Smooth muscle cell (in vitro differentiated cells): ENCODE data around the gene MYBBP1A. TPM values are rescaled to one million over a fixed set of nuclear protein-coding genes. Genes with fewer than 3 reads are reported as not detected.

ENCODE experiments used
- DNase-seq: peaks from one replicate; lab custom pipeline; 2025; ENCODE audit not compliant: unreplicated experiment; lab: John Stamatoyannopoulos, UW
- H2AFZ ChIP-seq: fragments of 200-600 bp; sonication (generic); 2 replicates; pipeline ENCODE4 v1.6.0; 2016; ENCODE audit warnings: antibody characterized with exemption, low read depth, mild to moderate bottlenecking
- H3F3A ChIP-seq: fragments of 200-600 bp; sonication (generic); 2 replicates; pipeline ENCODE4 v1.6.0; 2017; ENCODE audit warnings: antibody characterized with exemption, low read depth
- H3K27ac ChIP-seq: fragments of 200-600 bp; sonication (generic); 2 replicates; pipeline ENCODE4 v1.5.1; 2016; ENCODE audit warnings: low read depth, mild to moderate bottlenecking
- H3K27me3 ChIP-seq: fragments of 200-600 bp; sonication (generic); 2 replicates; pipeline ENCODE4 v1.6.1; 2016; ENCODE audit warnings: low read depth, mild to moderate bottlenecking
- H3K36me3 ChIP-seq: fragments of 200-600 bp; sonication (generic); 2 replicates; pipeline ENCODE4 v1.5.1; 2016; ENCODE audit warnings: low read depth
- H3K4me1 ChIP-seq: fragments of 200-600 bp; sonication (generic); 2 replicates; pipeline ENCODE4 v1.5.1; 2016; ENCODE audit warnings: low read depth
- H3K4me2 ChIP-seq: fragments of 200-600 bp; sonication (generic); 2 replicates; pipeline ENCODE4 v1.6.0; 2016; ENCODE audit warnings: mild to moderate bottlenecking
- H3K4me3 ChIP-seq: fragments of 200-600 bp; sonication (generic); 2 replicates; pipeline ENCODE4 v1.5.1; 2016; ENCODE audit warnings: mild to moderate bottlenecking
- H3K79me2 ChIP-seq: fragments of 200-600 bp; sonication (generic); 2 replicates; pipeline ENCODE4 v1.6.0; 2016; ENCODE audit warnings: low read depth, mild to moderate bottlenecking
- H3K9ac ChIP-seq: fragments of 200-600 bp; sonication (generic); 2 replicates; pipeline ENCODE4 v1.6.0; 2016; ENCODE audit warnings: low read depth
- H3K9me3 ChIP-seq: fragments of 200-600 bp; sonication (generic); replicated peaks from 2 replicates; pipeline ENCODE4 v1.5.1; 2016; ENCODE audit warnings: low read depth
- H4K20me1 ChIP-seq: fragments of 200-600 bp; sonication (generic); 2 replicates; pipeline ENCODE4 v1.6.0; 2016; ENCODE audit warnings: low read depth
- WGBS: methylation state at CpG from one replicate; pipeline ENCODE4 v1.1.7; 2016; ENCODE audit warnings: low lambda C conversion rate; 5-methylcytosine and 5-hydroxymethylcytosine counted together
- polyA plus RNA-seq: library from polyadenylated mRNA; unstranded; fragments of >200 nt; fragmentation: Nextera tagmentation; extraction: Ambion mirVana; gene quantifications from 2 replicates; pipeline ENCODE4 v1.2.1, GENCODE V29; 2016
- total RNA-seq: library from RNA; depleted of rRNA; stranded (reverse); fragments of >200 nt; gene quantifications from 2 replicates; pipeline ENCODE4 v1.2.3, GENCODE V29; 2014
- TF ChIP-seq, protein P1 (sequence below): fragments of 200-600 bp; sonication (generic); IDR thresholded peaks from 2 replicates; pipeline ENCODE4 v1.5.1; 2017; ENCODE audit warnings: borderline replicate concordance, mild to moderate bottlenecking, antibody characterized with exemption; ENCODE audit not compliant: insufficient read depth, poor library complexity, severe bottlenecking

MYBBP1A gene
- total and polyA plus RNA-seq, 2 experiments from 2014 or later, result 18.1 to 33.5 TPM

DNA sequence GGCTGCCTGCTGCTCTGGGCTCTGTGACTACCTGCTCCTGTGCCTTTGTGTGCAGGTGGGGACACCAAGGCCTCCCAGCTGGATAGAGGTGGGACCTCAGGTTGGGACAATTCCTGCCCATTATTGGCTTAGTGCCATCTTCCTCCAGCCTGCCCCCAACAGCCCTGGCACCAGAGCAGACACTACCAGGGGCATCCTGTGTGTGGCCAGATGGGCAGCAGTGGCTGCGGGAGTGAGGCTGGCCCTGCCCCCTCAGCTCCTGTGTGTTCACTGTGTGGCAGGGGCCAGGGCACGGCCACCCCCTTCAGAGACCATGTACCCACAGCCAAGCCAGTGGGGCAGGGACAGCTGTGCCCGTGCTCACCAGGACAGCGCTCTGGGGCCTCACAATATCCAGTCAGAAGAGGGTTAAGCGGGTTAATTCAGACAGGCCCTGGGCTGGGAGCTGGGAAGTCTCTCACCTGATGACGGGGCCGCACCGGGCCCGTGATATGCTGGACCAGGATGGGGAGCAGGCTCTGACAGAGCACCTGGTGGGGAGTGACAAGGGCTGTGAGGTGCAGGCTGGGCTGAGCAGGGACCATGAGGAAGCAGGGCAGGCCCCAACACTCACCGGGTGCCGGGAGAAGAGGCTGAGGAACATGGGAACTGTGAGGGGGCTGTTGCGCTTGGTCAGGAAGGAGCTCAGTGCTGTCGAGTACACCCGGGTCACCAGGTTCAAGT is 13.0 kb downstream of the MYBBP1A start:
- H3F3A ChIP-seq, result no peaks in the 10 kb centered on the region
- H3K4me3 ChIP-seq, result no peak overlapping the region
- no peak overlapping the region for H2AFZ ChIP-seq
- no peaks in the 10 kb centered on the region for H3K36me3 ChIP-seq
- H3K79me2 ChIP-seq, result no peaks in the 10 kb centered on the region
- no peaks in the 10 kb centered on the region for H3K9me3 ChIP-seq
- H3K9ac ChIP-seq, result no peak overlapping the region
- no peaks in the 10 kb centered on the region for H3K27me3 ChIP-seq
- 97% methylated on average over 12 of the region's 14 CpGs for WGBS
- TF ChIP-seq, protein P1, sequence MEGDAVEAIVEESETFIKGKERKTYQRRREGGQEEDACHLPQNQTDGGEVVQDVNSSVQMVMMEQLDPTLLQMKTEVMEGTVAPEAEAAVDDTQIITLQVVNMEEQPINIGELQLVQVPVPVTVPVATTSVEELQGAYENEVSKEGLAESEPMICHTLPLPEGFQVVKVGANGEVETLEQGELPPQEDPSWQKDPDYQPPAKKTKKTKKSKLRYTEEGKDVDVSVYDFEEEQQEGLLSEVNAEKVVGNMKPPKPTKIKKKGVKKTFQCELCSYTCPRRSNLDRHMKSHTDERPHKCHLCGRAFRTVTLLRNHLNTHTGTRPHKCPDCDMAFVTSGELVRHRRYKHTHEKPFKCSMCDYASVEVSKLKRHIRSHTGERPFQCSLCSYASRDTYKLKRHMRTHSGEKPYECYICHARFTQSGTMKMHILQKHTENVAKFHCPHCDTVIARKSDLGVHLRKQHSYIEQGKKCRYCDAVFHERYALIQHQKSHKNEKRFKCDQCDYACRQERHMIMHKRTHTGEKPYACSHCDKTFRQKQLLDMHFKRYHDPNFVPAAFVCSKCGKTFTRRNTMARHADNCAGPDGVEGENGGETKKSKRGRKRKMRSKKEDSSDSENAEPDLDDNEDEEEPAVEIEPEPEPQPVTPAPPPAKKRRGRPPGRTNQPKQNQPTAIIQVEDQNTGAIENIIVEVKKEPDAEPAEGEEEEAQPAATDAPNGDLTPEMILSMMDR, result no peak
- no peak overlapping the region for H3K27ac ChIP-seq
- H3K4me2 ChIP-seq, result no peak overlapping the region
- H4K20me1 ChIP-seq, result peaks cover 3% of the 10 kb centered on the region
- no peak for DNase-seq
- no peaks in the 10 kb centered on the region for H3K4me1 ChIP-seq

- Histone ChIP-seq H4K20me1 (peaks cover 3% of the 10 kb centered on the region), H3K79me2 (no peaks in the 10 kb centered on the region), H3K27me3 (no peaks in the 10 kb centered on the region), H3K4me3 (no peak overlapping the region), H3K9me3 (no peaks in the 10 kb centered on the region), H3K4me1 (peaks cover 4% of the 10 kb centered on the region), H3K9ac (no peak overlapping the region), H3K36me3 (no peaks in the 10 kb centered on the region), H2AFZ (no peak overlapping the region), H3K27ac (no peak overlapping the region), H3K4me2 (no peak overlapping the region), H3F3A (no peaks in the 10 kb centered on the region)
- TF ChIP-seq, protein P1, result no peak
- no peak for DNase-seq
- WGBS, result 97% methylated on average over 29 of the region's 29 CpGs
Observed at GRCh38 chr17:4541328-4542002, 13.7 kb downstream of the MYBBP1A start.

- Histone ChIP-seq H4K20me1 (peaks cover 3% of the 10 kb centered on the region), H3K79me2 (no peaks in the 10 kb centered on the region), H3K27me3 (no peaks in the 10 kb centered on the region), H3K27ac (no peak overlapping the region), H3K4me2 (no peak overlapping the region), H3K4me1 (peaks cover 4% of the 10 kb centered on the region), H3K9ac (no peak overlapping the region), H3K4me3 (no peak overlapping the region), H2AFZ (no peak overlapping the region), H3F3A (no peaks in the 10 kb centered on the region), H3K9me3 (no peaks in the 10 kb centered on the region), H3K36me3 (no peaks in the 10 kb centered on the region)
- WGBS, result 96% methylated on average over 15 of the region's 15 CpGs
- no peak for DNase-seq
- TF ChIP-seq, protein P1, result no peak
Observed at GRCh38 chr17:4540687-4541327, 14.4 kb downstream of the MYBBP1A start.
